Neural progenitor cell (in vitro differentiated cells): ENCODE measurements around the gene ST8SIA5. TPM values are rescaled to one million over a fixed set of nuclear protein-coding genes. Genes with fewer than 3 reads are reported as not detected.

Experiments
- DNase-seq: peaks from one replicate; pipeline ENCODE4 v3.0.0-alpha.2; 2016; ENCODE audit warnings: low spot score
- H2AFZ ChIP-seq: fragments of 200-600 bp; sonication (generic); replicated peaks from 2 replicates; pipeline ENCODE4 v1.6.1; 2016; ENCODE audit warnings: antibody characterized with exemption
- H3F3A ChIP-seq: fragments of 200-600 bp; sonication (generic); 2 replicates; pipeline ENCODE4 v1.6.1; 2016; ENCODE audit warnings: antibody characterized with exemption, low read depth
- H3K27ac ChIP-seq: fragments of 200-600 bp; sonication (generic); 2 replicates; pipeline ENCODE4 v1.5.1; 2016; ENCODE audit warnings: mild to moderate bottlenecking
- H3K27me3 ChIP-seq: fragments of 200-600 bp; sonication (generic); 2 replicates; pipeline ENCODE4 v1.6.1; 2016; ENCODE audit warnings: mild to moderate bottlenecking, moderate library complexity
- H3K36me3 ChIP-seq: fragments of 200-600 bp; sonication (generic); 2 replicates; pipeline ENCODE4 v1.5.1; 2016
- H3K4me1 ChIP-seq: fragments of 200-600 bp; sonication (generic); 2 replicates; pipeline ENCODE4 v1.6.1; 2016; ENCODE audit warnings: mixed run types
- H3K4me2 ChIP-seq: fragments of 200-600 bp; sonication (generic); 2 replicates; pipeline ENCODE4 v1.6.1; 2016
- H3K4me3 ChIP-seq: fragments of 200-600 bp; sonication (generic); 2 replicates; pipeline ENCODE4 v1.5.1; 2016
- H3K79me2 ChIP-seq: fragments of 200-600 bp; sonication (generic); 2 replicates; pipeline ENCODE4 v1.6.1; 2016; ENCODE audit warnings: low read depth
- H3K9ac ChIP-seq: fragments of 200-600 bp; sonication (generic); 2 replicates; pipeline ENCODE4 v1.6.1; 2016
- H3K9me3 ChIP-seq: fragments of 200-600 bp; sonication (generic); 2 replicates; pipeline ENCODE4 v1.5.1; 2016; ENCODE audit warnings: low read depth
- H4K20me1 ChIP-seq: fragments of 200-600 bp; sonication (generic); 2 replicates; pipeline ENCODE4 v1.6.1; 2016; ENCODE audit warnings: low read depth
- H3K27ac Mint-ChIP-seq: 3 replicates; pipeline ENCODE4 v1.8.0; 2021; ENCODE audit warnings: mixed read lengths
- H3K27me3 Mint-ChIP-seq: 2 replicates; pipeline ENCODE4 v1.8.0; 2022; ENCODE audit warnings: low read depth, mild to moderate bottlenecking, inconsistent platforms, moderate library complexity, mixed read lengths; ENCODE audit not compliant: insufficient read depth
- H3K36me3 Mint-ChIP-seq: 3 replicates; pipeline ENCODE4 v1.8.0; 2021; ENCODE audit warnings: mixed read lengths
- H3K4me1 Mint-ChIP-seq: 3 replicates; pipeline ENCODE4 v1.8.0; 2021; ENCODE audit warnings: mixed read lengths
- H3K4me3 Mint-ChIP-seq: 3 replicates; pipeline ENCODE4 v1.8.0; 2021; ENCODE audit warnings: mild to moderate bottlenecking, moderate library complexity, mixed read lengths
- H3K9me3 Mint-ChIP-seq: 3 replicates; pipeline ENCODE4 v1.8.0; 2020; ENCODE audit warnings: mixed read lengths
- EZH2 ChIP-seq: fragments of 200-600 bp; sonication (generic); IDR thresholded peaks from 2 replicates; pipeline ENCODE4 v1.6.1; 2017; ENCODE audit warnings: antibody characterized with exemption, mild to moderate bottlenecking, moderate library complexity
- EZH2phosphoT487 ChIP-seq: fragments of 200-600 bp; sonication (generic); IDR thresholded peaks from 2 replicates; pipeline ENCODE4 v1.6.1; 2017; ENCODE audit warnings: antibody characterized with exemption
- total RNA-seq: library from RNA; depleted of rRNA; stranded (reverse); fragments of >200 nt; gene quantifications from 2 replicates; pipeline ENCODE4 v1.2.3, GENCODE V29; 2015; ENCODE audit warnings: low replicate concordance
- TF ChIP-seq, protein P1 (sequence below): fragments of 200-600 bp; sonication (generic); IDR thresholded peaks from 2 replicates; pipeline ENCODE4 v1.5.1; 2017; ENCODE audit warnings: antibody characterized with exemption, mild to moderate bottlenecking

ST8SIA5 gene
- total RNA-seq, 1 donor from 2014 or later: 0.04 TPM

- H3K27ac Mint-ChIP-seq: no peak overlapping the region
- H3K79me2 ChIP-seq: no peaks in the 10 kb centered on the region
- H2AFZ ChIP-seq: no peak overlapping the region
- no peaks in the 10 kb centered on the region for H3K9me3 Mint-ChIP-seq
- H3K4me3 Mint-ChIP-seq: no peak overlapping the region
- no peaks in the 10 kb centered on the region for H3K27me3 ChIP-seq
- DNase-seq: no peak
- H3K36me3 Mint-ChIP-seq: no peaks in the 10 kb centered on the region
- H3K4me2 ChIP-seq: no peak overlapping the region
- no peaks in the 10 kb centered on the region for H4K20me1 ChIP-seq
- no peaks in the 10 kb centered on the region for H3K9me3 ChIP-seq
- H3K4me3 ChIP-seq: no peak overlapping the region
- H3K36me3 ChIP-seq: no peaks in the 10 kb centered on the region
- TF ChIP-seq EZH2phosphoT487: no peak
- TF ChIP-seq, protein P1, sequence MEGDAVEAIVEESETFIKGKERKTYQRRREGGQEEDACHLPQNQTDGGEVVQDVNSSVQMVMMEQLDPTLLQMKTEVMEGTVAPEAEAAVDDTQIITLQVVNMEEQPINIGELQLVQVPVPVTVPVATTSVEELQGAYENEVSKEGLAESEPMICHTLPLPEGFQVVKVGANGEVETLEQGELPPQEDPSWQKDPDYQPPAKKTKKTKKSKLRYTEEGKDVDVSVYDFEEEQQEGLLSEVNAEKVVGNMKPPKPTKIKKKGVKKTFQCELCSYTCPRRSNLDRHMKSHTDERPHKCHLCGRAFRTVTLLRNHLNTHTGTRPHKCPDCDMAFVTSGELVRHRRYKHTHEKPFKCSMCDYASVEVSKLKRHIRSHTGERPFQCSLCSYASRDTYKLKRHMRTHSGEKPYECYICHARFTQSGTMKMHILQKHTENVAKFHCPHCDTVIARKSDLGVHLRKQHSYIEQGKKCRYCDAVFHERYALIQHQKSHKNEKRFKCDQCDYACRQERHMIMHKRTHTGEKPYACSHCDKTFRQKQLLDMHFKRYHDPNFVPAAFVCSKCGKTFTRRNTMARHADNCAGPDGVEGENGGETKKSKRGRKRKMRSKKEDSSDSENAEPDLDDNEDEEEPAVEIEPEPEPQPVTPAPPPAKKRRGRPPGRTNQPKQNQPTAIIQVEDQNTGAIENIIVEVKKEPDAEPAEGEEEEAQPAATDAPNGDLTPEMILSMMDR: no peak
- no peak for TF ChIP-seq EZH2
- no peaks in the 10 kb centered on the region for H3K4me1 Mint-ChIP-seq
- no peaks in the 10 kb centered on the region for H3F3A ChIP-seq
- H3K27ac ChIP-seq: no peak overlapping the region
- no peaks in the 10 kb centered on the region for H3K4me1 ChIP-seq
- H3K27me3 Mint-ChIP-seq: peaks cover 4% of the 10 kb centered on the region
- no peak overlapping the region for H3K9ac ChIP-seq
Observed at GRCh38 chr18:46686186-46686585, 70.7 kb downstream of the ST8SIA5 start.

DNA sequence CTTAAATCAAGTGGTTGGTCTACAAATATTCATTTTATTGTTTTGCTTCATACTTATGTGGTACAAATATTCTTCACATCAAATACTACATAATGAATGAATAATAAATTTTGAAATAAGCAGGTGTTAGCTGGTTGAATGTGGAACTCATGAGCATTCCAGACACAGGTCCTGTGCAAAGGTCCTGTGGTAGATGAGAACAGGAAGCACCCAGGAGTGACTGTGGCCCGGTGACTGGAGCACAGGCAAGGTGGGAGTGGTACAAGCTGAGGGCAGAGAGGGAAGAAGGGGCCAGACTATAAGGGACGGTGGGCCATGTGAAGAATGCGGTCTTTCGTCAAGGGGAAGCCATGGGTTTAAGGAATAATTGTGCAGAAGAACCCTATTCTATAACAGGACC, 73.6 kb downstream of the ST8SIA5 start:
- no peak for TF ChIP-seq EZH2phosphoT487
- no peak overlapping the region for H3K4me3 Mint-ChIP-seq

GRCh38 chr18:46680784-46681695, 75.8 kb downstream of the ST8SIA5 start:
- Histone ChIP-seq H3K9me3 (no peaks in the 10 kb centered on the region), H3K27ac (no peak overlapping the region), H3K4me3 (no peak overlapping the region), H3K4me2 (no peak overlapping the region), H3K27me3 (no peaks in the 10 kb centered on the region), H3K9ac (no peak overlapping the region), H2AFZ (no peak overlapping the region), H3K4me1 (no peaks in the 10 kb centered on the region), H4K20me1 (no peaks in the 10 kb centered on the region), H3K79me2 (no peaks in the 10 kb centered on the region), H3K36me3 (no peaks in the 10 kb centered on the region), H3F3A (no peaks in the 10 kb centered on the region)
- peaks cover 4% of the 10 kb centered on the region for H3K27me3 Mint-ChIP-seq
- no peak overlapping the region for H3K27ac Mint-ChIP-seq
- H3K9me3 Mint-ChIP-seq: no peaks in the 10 kb centered on the region
- H3K4me3 Mint-ChIP-seq: no peak overlapping the region
- H3K4me1 Mint-ChIP-seq: peaks cover 5% of the 10 kb centered on the region
- no peak for TF ChIP-seq EZH2phosphoT487
- TF ChIP-seq, protein P1: no peak
- no peak for TF ChIP-seq EZH2
- no peak for DNase-seq
- no peaks in the 10 kb centered on the region for H3K36me3 Mint-ChIP-seq

More for the DNA sequence above, 73.6 kb downstream of the ST8SIA5 start:
- H3K27ac Mint-ChIP-seq: no peak overlapping the region
- DNase-seq: no peak
- Histone ChIP-seq H3K27ac (no peak overlapping the region), H3K79me2 (no peaks in the 10 kb centered on the region), H3K36me3 (no peaks in the 10 kb centered on the region), H4K20me1 (no peaks in the 10 kb centered on the region), H3K27me3 (no peaks in the 10 kb centered on the region), H3K4me3 (no peak overlapping the region), H3K9ac (no peak overlapping the region), H3K9me3 (no peaks in the 10 kb centered on the region), H3K4me1 (no peaks in the 10 kb centered on the region), H2AFZ (no peak overlapping the region), H3K4me2 (no peak overlapping the region), H3F3A (no peaks in the 10 kb centered on the region)
- H3K27me3 Mint-ChIP-seq: peaks cover 8% of the 10 kb centered on the region
- H3K9me3 Mint-ChIP-seq: no peaks in the 10 kb centered on the region
- no peaks in the 10 kb centered on the region for H3K4me1 Mint-ChIP-seq
- no peaks in the 10 kb centered on the region for H3K36me3 Mint-ChIP-seq
